Loucy (cell line): Measurements from ENCODE around the gene PPP1R9B.

Source experiments
- EZH2phosphoT487 ChIP-seq: fragments of 200-600 bp; IDR thresholded peaks from 2 replicates; pipeline ENCODE4 v1.6.1; 2018; ENCODE audit warnings: antibody characterized with exemption, mild to moderate bottlenecking, moderate library complexity, borderline replicate concordance
- TF ChIP-seq, protein P1 (sequence below): fragments of 200-600 bp; sonication (generic); conservative IDR thresholded peaks from 2 replicates; pipeline ENCODE4 v1.5.1; 2014; ENCODE audit warnings: mild to moderate bottlenecking, antibody characterized with exemption, low read length

GRCh38 chr17:50187751-50188530 is 37.5 kb upstream of the PPP1R9B start:
- TF ChIP-seq, protein P1, sequence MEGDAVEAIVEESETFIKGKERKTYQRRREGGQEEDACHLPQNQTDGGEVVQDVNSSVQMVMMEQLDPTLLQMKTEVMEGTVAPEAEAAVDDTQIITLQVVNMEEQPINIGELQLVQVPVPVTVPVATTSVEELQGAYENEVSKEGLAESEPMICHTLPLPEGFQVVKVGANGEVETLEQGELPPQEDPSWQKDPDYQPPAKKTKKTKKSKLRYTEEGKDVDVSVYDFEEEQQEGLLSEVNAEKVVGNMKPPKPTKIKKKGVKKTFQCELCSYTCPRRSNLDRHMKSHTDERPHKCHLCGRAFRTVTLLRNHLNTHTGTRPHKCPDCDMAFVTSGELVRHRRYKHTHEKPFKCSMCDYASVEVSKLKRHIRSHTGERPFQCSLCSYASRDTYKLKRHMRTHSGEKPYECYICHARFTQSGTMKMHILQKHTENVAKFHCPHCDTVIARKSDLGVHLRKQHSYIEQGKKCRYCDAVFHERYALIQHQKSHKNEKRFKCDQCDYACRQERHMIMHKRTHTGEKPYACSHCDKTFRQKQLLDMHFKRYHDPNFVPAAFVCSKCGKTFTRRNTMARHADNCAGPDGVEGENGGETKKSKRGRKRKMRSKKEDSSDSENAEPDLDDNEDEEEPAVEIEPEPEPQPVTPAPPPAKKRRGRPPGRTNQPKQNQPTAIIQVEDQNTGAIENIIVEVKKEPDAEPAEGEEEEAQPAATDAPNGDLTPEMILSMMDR = no peak
- TF ChIP-seq EZH2phosphoT487 = no peak
